ENCODE data around the gene TPP1. TPM values are rescaled to one million over a fixed set of nuclear protein-coding genes. Genes with fewer than 3 reads are reported as not detected.

The TPP1 gene
- total and polyA plus RNA-seq, 2 experiments from 2014 or later, result 68.4 to 185 TPM

GRCh38 chr11:6571434-6572008, 47.7 kb downstream of the TPP1 start:
- Histone ChIP-seq H3K27ac (no peak overlapping the region), H3K79me2 (no peaks in the 10 kb centered on the region)
- 95% methylated on average over 21 of the region's 22 CpGs for WGBS (ENCODE audit: low lambda C conversion rate, missing lambda C conversion rate)

GRCh38 chr11:6570691-6571427, 48.4 kb downstream of the TPP1 start:
- DNase-seq (ENCODE audit: low spot score), result no peak
- Histone ChIP-seq H3K9me2 (replicated peaks; ENCODE audit: insufficient read depth) (no peaks in the 10 kb centered on the region), H3K4me2 (no peak overlapping the region), H3K9me3 (ENCODE audit: low read depth) (no peaks in the 10 kb centered on the region), H3K36me3 (replicated peaks; ENCODE audit: insufficient read depth, low read depth) (no peaks in the 10 kb centered on the region), H4K20me1 (ENCODE audit: insufficient read depth, poor library complexity, severe bottlenecking) (no peaks in the 10 kb centered on the region), H3K4me3 (no peak overlapping the region), H3K79me2 (no peaks in the 10 kb centered on the region), H2AFZ (no peak overlapping the region), H3K27ac (no peak overlapping the region), H3K27me3 (no peaks in the 10 kb centered on the region), H3K4me1 (ENCODE audit: insufficient read depth) (peaks cover 3% of the 10 kb centered on the region)
- 97% methylated on average over 52 of the region's 62 CpGs for WGBS (ENCODE audit: low lambda C conversion rate, missing lambda C conversion rate)
- TF ChIP-seq CTCF (IDR thresholded peaks at IDR 0.05; ENCODE audit: poor library complexity) (no peak), EZH2phosphoT487 (IDR thresholded peaks at IDR 0.05; ENCODE audit: low read depth, severe bottlenecking, unreplicated experiment) (no peak), EZH2 (IDR thresholded peaks at IDR 0.05; ENCODE audit: borderline replicate concordance) (no peak)

More at GRCh38 chr11:6571434-6572008, 47.7 kb downstream of the TPP1 start:
- peaks cover 3% of the 10 kb centered on the region for H3K4me1 ChIP-seq (ENCODE audit: insufficient read depth)
- TF ChIP-seq EZH2 (IDR thresholded peaks at IDR 0.05; ENCODE audit: borderline replicate concordance) (no peak), EZH2phosphoT487 (IDR thresholded peaks at IDR 0.05; ENCODE audit: low read depth, severe bottlenecking, unreplicated experiment) (no peak), CTCF (IDR thresholded peaks at IDR 0.05; ENCODE audit: poor library complexity) (no peak)
- no peaks in the 10 kb centered on the region for H3K9me2 ChIP-seq (replicated peaks; ENCODE audit: insufficient read depth)
- no peaks in the 10 kb centered on the region for H3K27me3 ChIP-seq
- no peak for DNase-seq (ENCODE audit: low spot score)
- H2AFZ ChIP-seq, result no peak overlapping the region
- no peaks in the 10 kb centered on the region for H3K9me3 ChIP-seq (ENCODE audit: low read depth)
- no peak overlapping the region for H3K4me2 ChIP-seq
- H4K20me1 ChIP-seq (ENCODE audit: insufficient read depth, poor library complexity, severe bottlenecking), result no peaks in the 10 kb centered on the region
- H3K36me3 ChIP-seq (replicated peaks; ENCODE audit: insufficient read depth, low read depth), result no peaks in the 10 kb centered on the region
- H3K4me3 ChIP-seq, result no peak overlapping the region

- DNase-seq (ENCODE audit: low spot score), result no peak
- Histone ChIP-seq H3K79me2 (no peaks in the 10 kb centered on the region), H2AFZ (no peak overlapping the region), H3K4me2 (no peak overlapping the region), H3K4me3 (no peak overlapping the region), H3K27ac (no peak overlapping the region), H4K20me1 (ENCODE audit: insufficient read depth, poor library complexity, severe bottlenecking) (no peaks in the 10 kb centered on the region), H3K9me2 (replicated peaks; ENCODE audit: insufficient read depth) (no peaks in the 10 kb centered on the region), H3K9me3 (ENCODE audit: low read depth) (no peaks in the 10 kb centered on the region), H3K27me3 (no peaks in the 10 kb centered on the region), H3K4me1 (ENCODE audit: insufficient read depth) (peaks cover 3% of the 10 kb centered on the region), H3K36me3 (replicated peaks; ENCODE audit: insufficient read depth, low read depth) (no peaks in the 10 kb centered on the region)
- 100% methylated on average over 5 of the region's 5 CpGs for WGBS (ENCODE audit: low lambda C conversion rate, missing lambda C conversion rate)
- TF ChIP-seq EZH2 (IDR thresholded peaks at IDR 0.05; ENCODE audit: borderline replicate concordance) (no peak), CTCF (IDR thresholded peaks at IDR 0.05; ENCODE audit: poor library complexity) (no peak), EZH2phosphoT487 (IDR thresholded peaks at IDR 0.05; ENCODE audit: low read depth, severe bottlenecking, unreplicated experiment) (no peak)
Measured at GRCh38 chr11:6569706-6570105, 49.5 kb downstream of the TPP1 start.
